GM23338 (cell line): Measurements from ENCODE around the gene KIF6. TPM values are rescaled to one million over a fixed set of nuclear protein-coding genes. Genes with fewer than 3 reads are reported as not detected.

Experiments
- ATAC-seq: fragments of 200-7000 bp; cut with Tn5 transposase; 3 replicates; pipeline ENCODE4 v1.9.1; 2020
- DNase-seq: peaks from one replicate; pipeline ENCODE4 v3.0.0-alpha.2; 2015; ENCODE audit warnings: low spot score
- H2AFZ ChIP-seq: fragments of 200-600 bp; sonication (generic); 2 replicates; pipeline ENCODE4 v1.8.0; 2016; ENCODE audit warnings: antibody characterized with exemption, mild to moderate bottlenecking, moderate library complexity
- H3F3A ChIP-seq: fragments of 200-600 bp; sonication (generic); replicated peaks from 2 replicates; pipeline ENCODE4 v1.8.0; 2017; ENCODE audit warnings: antibody characterized with exemption, mixed run types, low read depth
- H3K27ac ChIP-seq: fragments of 200-600 bp; sonication (generic); 2 replicates; pipeline ENCODE4 v1.6.1; 2016; ENCODE audit warnings: low read depth
- H3K27me3 ChIP-seq: fragments of 200-600 bp; sonication (generic); 2 replicates; pipeline ENCODE4 v1.8.0; 2016; ENCODE audit warnings: mild to moderate bottlenecking, mixed run types, moderate library complexity; ENCODE audit not compliant: insufficient read depth
- H3K36me3 ChIP-seq: fragments of 200-600 bp; sonication (generic); 2 replicates; pipeline ENCODE4 v1.8.0; 2016; ENCODE audit warnings: mild to moderate bottlenecking; ENCODE audit not compliant: insufficient read depth
- H3K4me1 ChIP-seq: fragments of 200-600 bp; sonication (generic); 2 replicates; pipeline ENCODE4 v1.8.0; 2016; ENCODE audit warnings: mild to moderate bottlenecking, moderate library complexity; ENCODE audit not compliant: insufficient read depth
- H3K4me2 ChIP-seq: fragments of 200-600 bp; sonication (generic); 2 replicates; pipeline ENCODE4 v1.7.1; 2017; ENCODE audit warnings: mixed run types
- H3K4me3 ChIP-seq: fragments of 200-600 bp; sonication (generic); 2 replicates; pipeline ENCODE4 v1.6.1; 2016; ENCODE audit warnings: mixed run types
- H3K79me2 ChIP-seq: fragments of 200-600 bp; sonication (generic); replicated peaks from 2 replicates; pipeline ENCODE4 v1.8.0; 2017; ENCODE audit warnings: mild to moderate bottlenecking; ENCODE audit not compliant: insufficient read depth
- H3K9me2 ChIP-seq: fragments of 200-600 bp; sonication (generic); 2 replicates; pipeline ENCODE4 v1.8.0; 2017; ENCODE audit not compliant: insufficient read depth
- H4K20me1 ChIP-seq: fragments of 200-600 bp; sonication (generic); replicated peaks from 2 replicates; pipeline ENCODE4 v1.8.0; 2017; ENCODE audit warnings: mild to moderate bottlenecking; ENCODE audit not compliant: insufficient read depth
- H3K27ac Mint-ChIP-seq: 2 replicates; pipeline ENCODE4 v1.8.0; 2020; ENCODE audit warnings: inconsistent platforms, mild to moderate bottlenecking, moderate library complexity, mixed read lengths
- H3K27me3 Mint-ChIP-seq: 3 replicates; pipeline ENCODE4 v1.8.0; 2022; ENCODE audit warnings: low read depth, mild to moderate bottlenecking, moderate library complexity, mixed read lengths, inconsistent platforms; ENCODE audit not compliant: insufficient read depth, poor library complexity
- H3K36me3 Mint-ChIP-seq: 3 replicates; pipeline ENCODE4 v1.8.0; 2021; ENCODE audit warnings: low read depth, mild to moderate bottlenecking, inconsistent platforms, moderate library complexity, mixed read lengths
- H3K4me1 Mint-ChIP-seq: 3 replicates; pipeline ENCODE4 v1.8.0; 2020; ENCODE audit warnings: mild to moderate bottlenecking, inconsistent platforms, mixed read lengths
- H3K4me3 Mint-ChIP-seq: 3 replicates; pipeline ENCODE4 v1.8.0; 2021; ENCODE audit warnings: moderate library complexity, mild to moderate bottlenecking, inconsistent platforms, mixed read lengths
- H3K9me3 Mint-ChIP-seq: 3 replicates; pipeline ENCODE4 v1.8.0; 2020; ENCODE audit warnings: moderate library complexity, mild to moderate bottlenecking, inconsistent platforms, mixed read lengths
- EZH2phosphoT487 ChIP-seq: fragments of 200-600 bp; sonication (generic); IDR thresholded peaks from one replicate; pipeline ENCODE4 v1.8.1; 2018; ENCODE audit warnings: antibody characterized with exemption; ENCODE audit not compliant: unreplicated experiment
- NANOG ChIP-seq: IDR thresholded peaks from 2 replicates; pipeline ENCODE4 v1.6.1; 2016; ENCODE audit warnings: antibody characterized with exemption, borderline replicate concordance
- REST ChIP-seq: IDR thresholded peaks from one replicate; pipeline ENCODE4 v1.6.1; 2018; ENCODE audit warnings: antibody characterized with exemption; ENCODE audit not compliant: unreplicated experiment
- ZNF114 ChIP-seq: fragments of 250-450 bp; sonication (Bioruptor Pico); IDR thresholded peaks from 2 replicates; pipeline ENCODE4 v1.5.0; 2020; ENCODE audit warnings: mild to moderate bottlenecking, moderate library complexity
- ZNF331 ChIP-seq: fragments of 250-450 bp; sonication (Bioruptor Pico); IDR thresholded peaks from 2 replicates; pipeline ENCODE4 v1.5.0; 2020; ENCODE audit warnings: low read depth, mild to moderate bottlenecking, moderate library complexity
- polyA plus RNA-seq: library from polyadenylated mRNA; unstranded; fragments of >200 nt; fragmentation: Nextera tagmentation; extraction: Ambion mirVana; gene quantifications from 2 replicates; pipeline ENCODE4 v1.2.1, GENCODE V29; 2016
- total RNA-seq: library from RNA; depleted of rRNA; stranded (reverse); fragments of >200 nt; shearing (Covaris generic); gene quantifications from 2 replicates; pipeline ENCODE4 v1.2.3, GENCODE V29; 2014

The KIF6 gene
- total and polyA plus RNA-seq, 2 experiments from 2014 or later, result 0.87 to 1.7 TPM

GRCh38 chr6:39496456-39496855 lies 228.8 kb downstream of the KIF6 start:
- H3K27me3 Mint-ChIP-seq, result no peaks in the 10 kb centered on the region
- Histone ChIP-seq H2AFZ (no peak overlapping the region), H4K20me1 (no peaks in the 10 kb centered on the region), H3K9me2 (peaks cover 7% of the 10 kb centered on the region; the same call in 1 of the 2 replicates), H3K4me2 (0 out of 2 replicates have a peak overlapping the region, but pooled peaks have one; percentile 49), H3K27ac (no peak overlapping the region), H3F3A (no peaks in the 10 kb centered on the region), H3K36me3 (no peaks in the 10 kb centered on the region), H3K4me1 (peaks cover 19% of the 10 kb centered on the region), H3K4me3 (no peak overlapping the region), H3K79me2 (no peaks in the 10 kb centered on the region), H3K27me3 (no peaks in the 10 kb centered on the region)
- DNase-seq (no peak), ATAC-seq (no peak)
- peaks cover 9% of the 10 kb centered on the region; the same call in 2 of the 3 replicates for H3K36me3 Mint-ChIP-seq
- TF ChIP-seq REST (no peak), ZNF331 (CRISPR knock-in tag) (no peak)
- H3K9me3 Mint-ChIP-seq, result peaks cover 10% of the 10 kb centered on the region
- no peak overlapping the region for H3K4me3 Mint-ChIP-seq
- no peak overlapping the region for H3K27ac Mint-ChIP-seq
- H3K4me1 Mint-ChIP-seq, result peaks cover 23% of the 10 kb centered on the region

- Histone ChIP-seq H3K36me3 (no peaks in the 10 kb centered on the region), H3K4me3 (peak overlapping the region; percentile 26; the same call in 1 of the 2 replicates), H3K9me2 (peaks cover 4% of the 10 kb centered on the region; the same call in 1 of the 2 replicates), H3K79me2 (no peaks in the 10 kb centered on the region), H3K27me3 (no peaks in the 10 kb centered on the region), H3K27ac (peak overlapping the region; percentile 36; the same call in 1 of the 2 replicates), H3K4me1 (peaks cover 19% of the 10 kb centered on the region), H3F3A (no peaks in the 10 kb centered on the region), H2AFZ (peak overlapping the region; percentile 85; the same call in 1 of the 2 replicates), H3K4me2 (peak overlapping the region; percentile 49), H4K20me1 (no peaks in the 10 kb centered on the region)
- Mint-ChIP-seq H3K27me3 (no peaks in the 10 kb centered on the region), H3K4me3 (peak overlapping the region; percentile 21; the same call in 2 of the 3 replicates), H3K4me1 (peaks cover 23% of the 10 kb centered on the region), H3K9me3 (peaks cover 2% of the 10 kb centered on the region; the same call in 2 of the 3 replicates), H3K36me3 (peaks cover 2% of the 10 kb centered on the region; the same call in 1 of the 3 replicates), H3K27ac (peak overlapping the region; percentile 15)
- TF ChIP-seq NANOG, result no peak
- ATAC-seq (peak; percentile 85; the same call in 2 of the 3 replicates), DNase-seq (peak; percentile 68)
These were observed 229.6 kb downstream of the KIF6 start for GRCh38 chr6:39495640-39496039.

GRCh38 chr6:39494998-39495397 lies 230.2 kb downstream of the KIF6 start:
- peak; percentile 23 for DNase-seq
- H3K9me3 Mint-ChIP-seq, result no peaks in the 10 kb centered on the region; the same call in 2 of the 3 replicates
- peak; percentile 47 for ATAC-seq
- H3K4me2 ChIP-seq, result peak overlapping the region; percentile 49; the same call in 1 of the 2 replicates
- H3K4me3 ChIP-seq, result peak overlapping the region; percentile 26; the same call in 1 of the 2 replicates
- no peaks in the 10 kb centered on the region for H4K20me1 ChIP-seq
- H3K27ac ChIP-seq, result peak overlapping the region; percentile 35; the same call in 1 of the 2 replicates
- no peaks in the 10 kb centered on the region for H3K27me3 ChIP-seq
- H3K4me3 Mint-ChIP-seq, result no peak overlapping the region
- no peaks in the 10 kb centered on the region for H3F3A ChIP-seq
- no peaks in the 10 kb centered on the region for H3K79me2 ChIP-seq
- no peaks in the 10 kb centered on the region for H3K36me3 ChIP-seq
- no peaks in the 10 kb centered on the region for H3K36me3 Mint-ChIP-seq
- peak overlapping the region; percentile 70; the same call in 1 of the 2 replicates for H3K27ac Mint-ChIP-seq
- H3K4me1 Mint-ChIP-seq, result peaks cover 23% of the 10 kb centered on the region
- H2AFZ ChIP-seq, result peak overlapping the region; percentile 85
- H3K4me1 ChIP-seq, result peaks cover 19% of the 10 kb centered on the region
- TF ChIP-seq EZH2phosphoT487, result no peak
- TF ChIP-seq ZNF114 (CRISPR knock-in tag), result no peak
- H3K27me3 Mint-ChIP-seq, result no peaks in the 10 kb centered on the region
- H3K9me2 ChIP-seq, result peaks cover 4% of the 10 kb centered on the region; the same call in 1 of the 2 replicates
